ENCODE results near the gene ARL2BP. TPM values are rescaled to one million over a fixed set of nuclear protein-coding genes. Genes with fewer than 3 reads are reported as not detected.

The ARL2BP gene
- total and polyA plus RNA-seq, 9 of the 15 experiments (the other 6 are each of a cell fraction or from before 2014, with no cell fraction given) = 16.7 to 41.8 (median 27.2) TPM

- TF ChIP-seq ESRRA (IDR thresholded peaks at IDR 0.05; ENCODE audit: borderline replicate concordance, low read depth) (0 out of 2 replicates have a peak, but pooled peaks have one; percentile 45), JUNB (CRISPR knock-in tag; conservative IDR thresholded peaks at IDR 0.05) (no peak), ATF7 (IDR thresholded peaks at IDR 0.05) (peak; percentile 64), POLR2G (IDR thresholded peaks at IDR 0.05; ENCODE audit: low read depth, low read length) (peak; percentile 61; the same call in 1 of the 2 replicates), SRSF1 (IDR thresholded peaks at IDR 0.05; ENCODE audit: low read depth, low read length) (no peak), ZNF263 (CRISPR knock-in tag; IDR thresholded peaks at IDR 0.05; ENCODE audit: borderline replicate concordance) (0 out of 2 replicates have a peak, but pooled peaks have one; percentile 13), U2AF1 (optimal IDR thresholded peaks at IDR 0.05; ENCODE audit: low read depth, low read length) (peak; percentile 91), TEAD1 (CRISPR knock-in tag; IDR thresholded peaks at IDR 0.05) (peak in 1 of 2 experiments; percentile 84; a peak in 2 of 4 replicates), NFIC (IDR thresholded peaks at IDR 0.05) (peak; percentile 80), ZNF175 (CRISPR knock-in tag; IDR thresholded peaks at IDR 0.05; ENCODE audit: low read depth) (no peak), TRIM24 (IDR thresholded peaks at IDR 0.05) (peak in 1 of 2 experiments; percentile 75; a peak in 1 of 4 replicates), ETV6 (IDR thresholded peaks at IDR 0.05; ENCODE audit: borderline replicate concordance in 1 of 2, low read depth in 2 of 2, low read length in 1 of 2) (no peak), ETV6 (CRISPR knock-in tag; IDR thresholded peaks at IDR 0.05; ENCODE audit: borderline replicate concordance) (peak; percentile 67; the same call in 1 of the 2 replicates), ZNF124 (CRISPR knock-in tag; IDR thresholded peaks at IDR 0.05) (peak; percentile 89; the same call in 1 of the 2 replicates), KLF13 (tag; IDR thresholded peaks at IDR 0.05; ENCODE audit: borderline replicate concordance, low read depth) (peak; percentile 67; the same call in 1 of the 2 replicates), REST (IDR thresholded peaks at IDR 0.05; ENCODE audit: borderline replicate concordance) (peak; percentile 28), REST (CRISPR knock-in tag; IDR thresholded peaks at IDR 0.05; ENCODE audit: low read depth) (no peak), L3MBTL2 (IDR thresholded peaks at IDR 0.05) (peak; percentile 100), ATF1 (CRISPR knock-in tag; IDR thresholded peaks at IDR 0.05) (no peak), ATF1 (tag; IDR thresholded peaks at IDR 0.05) (peak; percentile 63), HNRNPLL (IDR thresholded peaks at IDR 0.05; ENCODE audit: low read depth, low read length, poor library complexity, severe bottlenecking) (peak; percentile 48), RB1 (IDR thresholded peaks at IDR 0.05; ENCODE audit: low read depth) (peak; percentile 79; the same call in 1 of the 2 replicates)
Measured at GRCh38 chr16:57284209-57284951, 39.3 kb downstream of the ARL2BP start, which contains the start of gene PLLP (continued).

All from K562 (cell line).